Anterior cingulate cortex (tissue), 58 donors: ENCODE measurements around the gene KXD1.
"Not testable (repeated sequence)": the region's sequence is repeated elsewhere in the genome, so short reads cannot be mapped to it uniquely, and the experiment has no call there.

Experiments used
- DNase-seq, 58 donors: peaks; one replicate each; lab custom pipeline; 2025; lab: John Stamatoyannopoulos, UW

The KXD1 gene, protein sequence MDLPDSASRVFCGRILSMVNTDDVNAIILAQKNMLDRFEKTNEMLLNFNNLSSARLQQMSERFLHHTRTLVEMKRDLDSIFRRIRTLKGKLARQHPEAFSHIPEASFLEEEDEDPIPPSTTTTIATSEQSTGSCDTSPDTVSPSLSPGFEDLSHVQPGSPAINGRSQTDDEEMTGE

GRCh38 chr19:18557411-18558201 is at the start of gene KXD1:
Gene KXD1, plus strand, starts transcription at chr19:18557870. Its CDS starts 4,187 bp downstream, at chr19:18562057.
- DNase-seq = peak; percentile 51 to 98 (median 94)

DNA sequence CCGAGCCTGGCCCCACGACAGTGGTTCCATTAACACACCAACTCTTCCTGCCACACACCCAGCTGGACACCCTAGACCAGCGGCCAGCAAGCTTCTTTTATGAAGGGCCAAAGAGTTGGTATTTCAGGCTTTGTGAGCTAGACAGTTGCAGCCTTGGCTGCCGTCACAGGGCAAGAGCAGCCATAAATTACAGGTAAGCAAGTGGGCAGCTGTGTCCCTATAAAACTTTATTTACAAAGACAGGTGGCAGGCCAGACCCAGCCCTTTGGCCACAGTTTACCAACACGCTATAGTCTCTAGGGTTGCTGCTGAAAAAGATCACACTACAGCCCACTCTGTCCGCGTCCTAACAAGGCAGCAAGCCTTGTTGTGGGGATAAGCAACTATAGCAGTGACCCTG is 49.1 kb upstream of the KXD1 start:
- no peak for DNase-seq

DNA sequence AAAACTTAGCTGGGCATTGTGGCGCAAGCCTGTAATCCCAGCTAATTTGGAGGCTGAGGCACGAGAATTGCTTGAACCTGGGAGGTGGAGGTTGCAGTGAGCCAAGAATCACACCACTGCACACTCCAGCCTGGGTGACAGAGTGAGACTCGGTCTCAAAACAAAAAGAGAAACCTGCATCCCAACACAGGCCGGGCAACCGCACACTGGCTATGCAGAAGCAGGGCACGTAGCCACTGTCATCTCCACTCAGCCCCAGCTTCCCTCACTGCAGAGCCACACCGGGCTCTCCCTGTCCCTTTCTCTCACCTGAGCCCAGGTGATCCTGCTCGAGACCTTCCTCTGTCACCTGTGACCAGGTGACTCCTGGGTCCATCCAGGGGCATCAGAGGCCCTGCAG is 47.5 kb upstream of the KXD1 start:
- DNase-seq = no peak

DNA sequence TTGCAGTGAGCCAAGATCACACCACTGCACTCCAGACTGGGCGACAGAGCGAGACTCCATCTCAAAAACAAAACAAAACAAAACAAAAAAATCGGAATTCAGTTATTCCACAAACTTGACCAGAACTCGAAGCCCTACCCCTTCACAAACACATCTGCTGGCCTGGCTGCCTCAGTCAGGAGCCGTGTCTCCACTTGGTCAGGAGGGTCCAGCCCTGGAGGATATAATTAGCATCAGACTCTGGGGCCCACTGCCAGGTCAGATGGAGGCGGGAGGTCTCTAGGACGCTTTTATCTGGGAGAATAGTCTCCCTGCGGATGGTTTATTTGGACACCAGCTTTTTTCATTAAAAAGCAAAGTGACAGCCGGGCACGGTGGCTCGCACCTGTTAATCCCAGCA is 43.8 kb upstream of the KXD1 start:
- DNase-seq = no peak

DNA sequence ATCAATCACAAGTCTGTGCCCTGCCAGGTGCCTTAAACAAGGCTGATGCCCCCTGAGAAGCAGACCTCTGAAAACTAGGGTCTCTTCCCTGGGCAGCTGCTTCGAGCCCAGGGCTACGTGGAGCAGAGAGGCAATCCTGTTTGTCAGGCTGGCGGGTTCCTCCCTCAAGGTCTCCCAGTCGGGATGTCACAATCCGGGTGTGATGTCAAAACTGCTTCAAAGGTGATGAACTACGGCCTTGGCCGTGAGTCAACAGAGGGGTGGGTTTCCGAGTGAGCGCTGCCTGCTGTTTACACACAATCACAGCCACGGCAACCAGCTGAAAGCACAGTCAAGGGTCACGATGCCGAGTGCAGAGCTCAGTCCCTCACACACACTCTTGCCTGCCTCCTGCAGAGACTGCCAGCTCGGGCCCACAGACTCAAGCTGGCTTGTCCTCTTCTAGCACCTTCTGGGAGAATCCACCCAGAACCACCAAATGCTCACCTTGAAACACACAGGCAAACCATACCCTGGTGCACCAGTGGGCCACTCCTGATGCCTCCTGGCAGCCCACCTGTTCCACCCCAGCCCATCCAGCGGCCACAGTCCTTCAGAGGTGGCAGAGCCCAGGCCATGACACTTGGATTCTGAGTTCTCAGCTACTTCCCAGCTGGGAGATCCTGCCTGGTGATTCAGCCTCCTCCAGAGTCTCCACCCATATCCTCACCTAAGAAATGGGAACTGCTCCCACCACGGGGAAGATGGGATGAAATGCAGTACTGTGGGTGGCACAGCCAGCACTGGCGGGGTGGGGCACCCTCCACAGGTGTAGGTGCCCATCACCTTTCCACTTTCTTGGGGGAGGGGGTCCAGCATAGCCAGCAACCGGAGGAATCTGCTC is 42.6 kb upstream of the KXD1 start:
- no peak for DNase-seq

GRCh38 chr19:18515959-18516358 is 41.7 kb upstream of the KXD1 start:
- no peak for DNase-seq

DNA sequence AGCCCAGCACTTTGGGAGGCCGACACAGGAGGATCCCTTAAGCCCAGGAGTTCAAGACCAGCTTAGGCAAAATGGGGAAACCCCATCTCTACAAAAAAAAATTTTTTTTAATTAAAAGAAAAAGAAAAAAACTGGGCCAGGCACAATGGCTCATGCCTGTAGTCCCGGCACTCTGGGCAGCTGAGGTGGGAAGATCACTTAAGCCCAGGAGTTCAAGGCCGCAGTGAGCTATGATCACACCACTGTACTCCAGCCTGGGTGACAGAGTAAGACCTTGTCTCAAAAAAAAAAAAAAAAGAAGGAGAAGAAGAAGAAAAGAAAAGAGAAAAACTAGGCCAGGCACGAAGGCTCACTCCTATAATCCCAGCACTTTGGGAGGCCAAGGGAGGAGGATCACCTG is 40.1 kb upstream of the KXD1 start:
- no peak for DNase-seq

GRCh38 chr19:18518639-18519038 is 39.0 kb upstream of the KXD1 start:
- DNase-seq = no peak

DNA sequence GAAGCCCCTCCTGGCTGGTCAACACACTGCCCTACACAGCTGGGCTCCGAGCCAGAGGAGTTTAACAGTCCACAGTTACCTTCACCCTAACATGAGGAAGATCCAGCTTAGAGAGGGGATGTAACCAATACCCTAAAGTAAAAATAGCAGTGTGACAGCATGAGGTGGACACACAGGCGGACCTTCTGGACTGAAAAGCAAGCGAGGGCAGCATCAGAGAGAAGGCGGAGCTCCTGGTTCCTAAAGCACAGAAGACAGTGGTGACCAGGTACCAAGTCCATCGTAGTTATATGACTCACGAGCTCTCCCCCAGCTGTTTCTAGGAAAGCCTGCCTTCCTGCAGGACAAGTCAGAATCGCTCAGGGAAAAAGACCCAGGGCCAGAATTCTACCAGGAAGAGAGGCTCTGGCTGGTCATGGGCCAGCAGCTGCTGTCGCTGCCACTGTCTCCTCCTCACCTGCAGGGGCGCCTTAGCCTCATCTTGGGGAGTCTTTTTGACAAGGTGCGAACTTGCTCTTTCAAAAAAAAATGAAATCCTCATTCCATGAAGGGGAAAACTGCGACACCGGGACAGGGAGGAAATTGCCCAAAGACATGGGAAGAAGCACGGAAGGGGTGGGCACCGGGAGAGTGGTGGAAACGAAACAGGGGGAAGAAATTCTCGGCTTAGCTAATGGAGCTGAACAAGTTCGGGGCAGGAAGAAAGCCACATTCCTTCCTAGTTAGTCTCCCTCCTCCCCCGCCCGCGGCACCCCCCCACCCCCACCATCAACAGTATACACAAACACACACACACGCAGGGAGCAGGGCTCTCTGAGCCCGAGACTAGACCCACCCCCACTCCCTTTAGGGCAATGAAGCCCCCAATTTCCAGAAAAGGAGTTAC is 37.5 kb upstream of the KXD1 start:
- DNase-seq = peak in 19 of 58 donors; percentile 4 to 42 (median 22)

DNA sequence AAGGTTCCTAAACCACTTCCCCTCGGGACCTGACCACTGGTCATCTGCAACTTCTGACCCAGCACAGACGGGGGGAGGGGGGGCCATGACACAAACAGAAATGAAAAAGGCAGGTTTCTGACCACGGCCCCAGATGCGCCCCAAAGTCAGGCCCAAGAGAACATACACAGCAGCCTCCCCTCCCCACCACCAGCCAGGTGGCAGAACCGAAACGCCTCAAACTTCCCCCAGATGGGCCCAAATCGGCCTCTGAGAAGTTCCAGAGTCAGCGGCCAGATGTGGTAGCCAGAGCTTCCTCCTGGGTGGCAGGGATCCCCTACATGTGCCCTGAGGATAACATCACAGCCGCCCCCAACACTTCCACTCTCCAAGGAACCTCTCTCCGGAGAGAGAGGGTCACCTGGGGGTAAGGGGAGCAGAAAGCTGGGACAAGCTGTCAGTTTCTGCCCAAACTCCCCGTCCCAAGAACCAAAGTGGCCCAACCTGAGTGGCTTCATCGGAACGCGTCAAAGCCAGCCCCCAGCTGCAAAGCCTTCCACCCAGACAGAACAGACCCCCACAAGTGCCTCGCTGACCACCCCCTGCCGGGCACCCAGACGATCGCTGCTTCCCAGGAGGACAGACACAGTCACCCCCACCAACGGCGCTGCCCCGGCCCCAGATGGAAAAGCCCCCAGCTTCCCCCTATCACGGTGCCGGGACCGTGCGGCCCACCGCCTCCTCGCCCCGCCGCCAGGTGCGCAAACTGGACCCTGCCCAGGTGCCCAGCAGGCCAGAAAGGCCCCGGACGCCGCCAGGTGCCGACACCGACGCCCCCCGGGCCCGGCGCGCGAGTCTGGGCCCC is 36.6 kb upstream of the KXD1 start:
- peak in 4 of 58 donors; percentile 22 to 41 (median 32) for DNase-seq

- DNase-seq = peak in 1 of 58 donors; percentile 53
These were observed 36.0 kb upstream of the KXD1 start, which contains the start of gene ELL for GRCh38 chr19:18521692-18522123. Gene ELL, minus strand, starts transcription at chr19:18522070. Its CDS starts 15 bp downstream, at chr19:18522055.

DNA sequence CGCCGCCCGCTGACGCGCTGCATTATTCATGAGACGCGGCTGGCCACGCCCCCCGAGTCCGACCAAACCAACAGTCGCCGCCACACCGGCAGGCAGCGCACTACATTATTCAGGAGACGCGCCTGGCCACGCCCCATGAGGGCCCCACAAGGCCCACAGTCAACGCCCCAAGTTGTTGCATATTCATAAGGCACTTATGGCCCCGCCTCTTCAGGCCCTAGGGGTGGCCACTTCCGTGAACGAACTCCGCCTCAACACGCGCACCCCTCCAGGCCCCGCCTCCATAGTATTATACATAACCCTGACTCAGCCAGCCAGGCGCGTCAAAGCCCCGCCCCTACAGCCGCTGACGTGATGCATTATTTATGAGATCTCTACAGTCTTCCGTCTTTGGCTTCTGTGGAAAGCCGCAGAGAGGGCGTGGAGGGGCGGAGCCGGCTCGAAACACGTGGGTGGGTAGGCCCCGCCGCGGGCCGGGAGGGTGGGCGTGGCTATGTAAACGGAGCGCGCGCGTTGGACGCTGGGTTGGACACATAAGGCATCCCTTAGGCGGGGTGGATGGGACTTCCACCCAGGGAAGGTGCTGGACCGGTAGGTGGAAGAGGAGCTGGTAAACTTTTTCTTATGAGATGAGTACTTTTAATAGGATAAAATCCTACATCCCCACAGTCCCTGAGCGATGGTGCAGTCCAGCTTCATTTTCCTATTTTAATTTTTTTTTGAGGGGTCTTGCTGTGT is 35.4 kb upstream of the KXD1 start:
- DNase-seq = peak; percentile 90 to 100 (median 100)

DNA sequence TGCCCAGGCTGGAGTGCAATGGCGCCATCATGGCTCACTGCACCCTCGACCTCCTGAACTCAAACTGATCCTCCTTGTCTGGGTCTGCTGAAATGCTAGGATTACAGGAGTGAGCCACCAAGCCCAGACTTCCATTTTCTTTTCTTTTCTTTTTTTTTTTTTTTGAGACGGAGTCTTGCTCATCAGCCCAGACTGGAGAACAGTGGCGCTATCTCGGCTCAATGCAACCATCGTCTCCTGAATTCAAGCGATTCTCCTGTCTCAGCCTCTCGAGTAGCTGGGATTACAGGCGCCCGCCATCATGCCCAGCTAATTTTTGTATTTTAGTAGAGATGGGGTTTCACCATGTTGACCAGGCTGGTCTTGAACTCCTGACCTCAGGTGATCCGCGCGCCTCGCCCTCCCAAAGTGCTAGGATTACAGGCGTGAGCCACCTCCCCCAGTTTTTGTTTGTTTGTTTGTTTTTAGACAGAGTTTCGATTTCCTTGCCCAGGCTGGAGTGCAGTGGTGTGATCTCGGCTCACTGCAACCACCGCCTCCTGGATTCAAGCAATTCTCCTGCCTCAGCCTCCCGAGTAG is 34.7 kb upstream of the KXD1 start:
- not testable (repeated sequence) for DNase-seq

DNA sequence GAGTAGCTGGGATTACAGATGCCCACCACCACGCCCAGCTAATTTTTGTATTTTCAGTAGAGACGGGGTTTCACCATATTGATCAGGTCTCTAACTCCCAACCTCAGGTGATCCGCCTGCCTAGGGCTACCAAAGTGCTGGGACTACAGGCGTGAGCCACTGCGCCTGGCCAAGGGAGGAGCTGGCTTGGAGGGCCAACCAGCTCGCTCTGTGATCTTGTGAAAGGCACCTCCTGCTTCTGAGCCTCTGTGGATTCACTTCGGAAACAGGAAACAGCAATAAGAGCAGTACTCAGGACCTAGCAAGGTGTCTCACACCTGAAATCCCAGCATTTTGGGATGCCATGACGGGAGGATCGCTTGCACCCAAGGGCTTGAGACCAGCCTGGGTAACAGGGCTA is 33.8 kb upstream of the KXD1 start:
- no peak for DNase-seq

GRCh38 chr19:18526316-18526715 is 31.4 kb upstream of the KXD1 start:
- DNase-seq = no peak

GRCh38 chr19:18529782-18530181 is 27.9 kb upstream of the KXD1 start:
- no peak for DNase-seq

GRCh38 chr19:18531485-18531884 is 26.2 kb upstream of the KXD1 start:
- DNase-seq = no peak
